ENCODE measurements around the gene MGAT5B.

Gene MGAT5B

DNA sequence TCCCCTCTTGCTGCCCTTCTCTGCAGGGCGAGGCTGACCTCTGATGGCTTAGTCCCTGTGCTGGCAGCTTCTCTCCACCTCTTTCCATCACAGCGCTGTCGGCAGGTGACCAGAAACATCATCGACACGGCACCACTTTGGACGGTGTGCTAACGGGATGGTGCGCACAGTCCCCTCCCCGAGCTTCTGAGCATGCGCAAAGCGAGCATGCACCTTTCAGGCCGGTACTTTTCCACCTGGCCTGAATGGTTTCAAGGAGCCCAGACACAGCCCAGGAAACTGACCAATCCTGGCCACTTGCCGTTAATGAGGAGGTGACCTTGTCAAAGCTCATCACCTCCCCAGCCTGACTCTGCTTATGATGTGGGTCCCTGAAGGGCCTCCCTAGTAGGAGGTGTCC lies 54.8 kb downstream of the MGAT5B start:
- DNase-seq (ENCODE audit: insufficient read length, low spot score) (no peak), FAIRE-seq (no peak)

DNA sequence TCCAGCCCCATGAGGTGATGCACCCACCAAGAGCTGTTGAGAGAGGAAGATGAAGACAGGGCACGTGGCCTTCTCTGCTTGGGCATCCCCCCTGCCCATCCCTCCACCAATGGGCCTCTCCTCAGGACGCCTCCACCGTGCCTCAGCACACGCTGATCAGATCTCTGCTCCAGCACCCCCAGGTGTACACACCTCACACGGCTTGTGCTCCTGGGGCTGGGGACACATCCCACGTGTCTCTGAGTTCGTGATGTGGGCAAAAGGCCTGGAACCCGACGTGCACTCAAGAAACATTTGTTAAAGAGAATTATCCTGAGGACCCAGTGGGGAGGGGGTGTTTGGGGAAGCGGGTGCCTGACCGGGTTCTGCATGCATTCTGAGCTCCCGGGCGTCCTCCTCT lies 55.3 kb downstream of the MGAT5B start:
- FAIRE-seq (no peak), DNase-seq (ENCODE audit: insufficient read length, low spot score) (no peak)

DNA sequence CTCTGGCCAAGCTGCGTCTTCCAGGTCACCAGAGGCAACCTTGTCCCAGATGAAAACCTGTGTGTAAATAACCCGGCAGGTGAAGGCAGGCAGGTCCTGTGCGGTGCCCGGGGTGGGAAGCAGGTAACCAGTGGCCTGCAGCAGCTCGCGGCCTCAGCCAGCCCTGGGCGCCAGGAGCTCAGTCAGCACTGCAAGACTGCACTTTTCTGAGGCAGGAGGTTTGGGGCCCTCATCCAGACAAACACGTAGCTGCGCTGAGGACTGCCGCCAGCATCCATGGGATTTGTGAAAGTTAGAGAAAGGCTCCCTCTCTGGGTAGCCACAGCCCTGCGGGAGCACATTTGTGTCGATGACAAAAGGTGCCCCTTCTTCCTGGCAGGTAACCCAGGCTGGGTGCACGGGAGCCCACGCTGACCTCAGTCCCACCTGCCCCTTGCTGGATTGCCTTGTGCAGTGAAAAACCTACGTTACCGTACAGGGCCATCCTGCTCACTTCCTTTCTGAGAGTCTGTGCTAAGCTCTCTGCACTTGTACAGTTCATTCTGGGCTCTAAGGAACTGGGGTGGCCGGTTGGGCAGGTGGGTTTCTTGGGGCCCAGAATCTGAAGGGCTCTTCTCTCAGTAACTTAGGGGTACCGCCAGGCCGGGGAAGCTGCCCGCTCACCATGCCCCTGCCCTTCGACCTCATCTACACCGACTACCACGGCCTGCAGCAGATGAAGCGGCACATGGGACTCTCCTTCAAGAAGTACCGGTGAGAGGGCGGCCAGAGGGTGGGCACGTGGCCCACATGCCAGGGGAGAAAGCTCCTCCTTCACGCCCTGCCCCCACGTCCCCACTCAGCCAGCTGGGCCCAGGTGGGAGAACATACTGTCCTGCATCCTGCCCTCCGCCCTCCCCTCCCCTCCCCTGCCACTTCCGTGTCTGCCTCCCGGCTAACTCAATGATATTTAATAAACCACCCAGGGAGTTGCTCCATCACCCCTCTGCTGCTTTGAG lies 56.4 kb downstream of the MGAT5B start:
- FAIRE-seq: peak; percentile 51
- DNase-seq (ENCODE audit: insufficient read length, low spot score): no peak

DNA sequence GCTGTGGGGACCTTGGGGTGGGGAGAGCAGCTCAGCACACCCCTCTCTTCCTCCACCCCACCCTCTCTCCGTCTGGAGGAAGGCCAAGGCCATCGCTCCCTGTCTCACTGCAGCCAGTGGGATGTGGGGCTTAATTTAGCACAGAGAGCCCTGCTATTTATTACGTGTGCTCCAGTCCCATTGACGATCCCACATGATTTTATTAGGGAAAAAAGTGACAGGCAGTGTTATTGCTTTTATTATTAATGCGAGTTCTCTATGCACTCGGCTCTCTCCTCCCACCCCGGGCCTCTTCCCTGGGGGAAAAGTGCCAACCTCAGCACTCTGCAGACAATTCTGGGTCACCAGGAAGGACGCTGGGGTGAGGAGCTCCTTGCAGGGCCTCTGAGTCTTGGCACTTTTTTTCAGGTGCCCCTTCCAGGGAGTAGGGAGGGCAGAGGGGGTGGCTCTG lies 57.3 kb downstream of the MGAT5B start:
- DNase-seq (ENCODE audit: insufficient read length, low spot score) (no peak), FAIRE-seq (no peak)

DNA sequence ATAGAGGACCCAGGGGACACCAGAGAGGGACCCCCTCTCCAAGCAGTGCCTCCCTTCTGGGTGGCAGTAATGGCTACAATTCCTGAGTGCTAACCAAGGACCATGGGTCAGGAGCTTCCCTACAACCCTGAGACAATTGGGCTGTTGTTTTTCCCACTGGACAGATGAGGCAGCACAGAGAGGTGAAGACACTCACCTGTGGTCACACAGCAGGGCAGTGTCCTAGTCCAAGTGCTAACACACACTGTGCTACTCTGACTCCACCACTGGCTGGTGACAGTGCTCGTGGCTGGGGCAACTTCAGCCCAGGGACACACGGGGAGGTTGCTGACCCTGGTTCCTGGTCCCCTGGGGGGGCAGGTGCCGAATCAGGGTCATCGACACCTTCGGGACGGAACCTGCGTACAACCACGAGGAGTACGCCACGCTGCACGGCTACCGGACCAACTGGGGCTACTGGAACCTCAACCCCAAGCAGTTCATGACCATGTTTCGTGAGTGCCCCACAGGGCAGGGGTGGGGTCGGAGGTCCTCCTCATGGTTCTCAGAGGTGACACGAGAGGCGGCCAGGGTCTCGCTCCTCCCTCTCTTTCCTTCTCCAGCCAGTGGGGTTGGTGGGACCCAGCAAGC lies 58.1 kb downstream of the MGAT5B start:
- FAIRE-seq: no peak
- DNase-seq (ENCODE audit: insufficient read length, low spot score): no peak

DNA sequence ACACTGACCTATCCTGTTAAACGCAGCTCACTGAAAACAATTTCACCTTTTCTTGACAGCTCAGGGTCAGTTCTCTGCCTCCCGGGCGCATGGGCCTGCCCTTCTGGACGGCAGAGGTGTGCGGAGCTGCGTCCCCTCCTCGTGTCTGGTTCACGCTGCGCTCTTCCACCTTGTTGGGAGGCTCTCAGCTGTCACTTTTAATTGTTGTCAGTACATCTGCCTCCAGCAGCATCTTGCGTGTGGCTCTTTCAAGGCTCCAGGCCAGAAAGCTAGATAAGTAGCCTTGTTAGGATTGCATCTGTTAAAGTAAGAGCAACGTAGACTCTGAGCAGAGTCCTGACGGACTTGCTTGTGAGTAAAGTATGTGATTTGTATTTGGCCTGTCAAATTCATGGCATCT lies 59.4 kb downstream of the MGAT5B start:
- no peak for DNase-seq (ENCODE audit: insufficient read length, low spot score)
- no peak for FAIRE-seq

DNA sequence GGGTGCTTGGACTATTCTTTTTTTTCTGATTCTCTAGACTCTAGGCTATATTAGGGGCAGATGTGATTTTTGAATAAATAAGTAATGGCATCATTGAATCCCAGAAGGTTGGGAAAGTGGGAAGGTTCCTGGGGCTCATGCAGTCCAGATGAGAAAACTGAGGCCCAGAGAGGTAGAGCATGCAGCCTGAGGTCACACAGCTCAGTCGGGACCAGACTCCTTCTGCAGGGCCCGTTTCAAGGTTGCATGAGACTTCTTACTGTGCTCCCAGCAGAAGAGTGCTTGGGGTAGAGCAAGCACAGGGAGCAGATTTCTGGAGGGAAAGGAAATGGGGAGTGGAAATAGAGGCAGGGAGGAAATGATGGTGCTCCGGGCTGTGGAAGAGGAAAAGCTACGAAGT lies 59.8 kb downstream of the MGAT5B start:
- no peak for DNase-seq (ENCODE audit: insufficient read length, low spot score)
- no peak for FAIRE-seq

DNA sequence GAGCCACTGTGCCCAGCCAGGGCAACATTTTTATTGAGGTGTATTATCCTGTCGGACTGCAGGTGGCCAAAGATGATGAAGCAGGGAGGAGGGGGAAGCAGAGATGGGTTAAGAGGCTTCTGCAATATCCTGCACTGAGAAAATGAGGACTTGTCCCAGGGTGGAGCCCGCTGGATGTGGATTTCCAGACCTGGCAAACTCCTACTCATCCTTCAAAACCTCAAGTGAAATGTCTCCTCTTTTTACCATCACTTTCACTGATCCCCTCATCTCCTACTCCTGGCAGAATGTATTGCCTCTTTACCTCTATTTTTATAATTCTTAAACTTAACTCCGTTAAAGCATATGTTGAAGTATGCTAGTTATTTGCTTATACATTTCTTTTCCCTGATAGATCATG lies 60.9 kb downstream of the MGAT5B start:
- no peak for FAIRE-seq
- DNase-seq (ENCODE audit: insufficient read length, low spot score): no peak

DNA sequence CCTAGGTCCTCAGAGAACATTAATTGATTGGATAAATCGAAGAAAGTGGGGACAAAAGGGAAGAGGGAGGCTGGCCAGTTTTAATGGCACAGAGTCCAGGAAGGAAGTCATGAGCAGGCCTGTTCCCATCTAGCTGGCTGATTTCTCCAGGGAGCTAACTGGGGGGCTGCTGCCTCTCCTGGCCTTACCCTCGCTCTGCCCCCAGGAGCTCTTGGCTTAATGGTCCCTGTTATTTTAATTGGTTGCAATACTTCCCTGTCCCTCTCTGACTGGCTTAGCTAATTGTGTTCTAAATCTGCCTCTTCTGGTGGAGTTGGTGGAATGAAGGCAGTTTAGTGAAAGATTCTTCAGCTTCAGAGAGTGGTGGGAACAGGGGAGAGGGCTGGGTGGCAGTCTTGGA lies 61.4 kb downstream of the MGAT5B start:
- DNase-seq (ENCODE audit: insufficient read length, low spot score) (no peak), FAIRE-seq (no peak)

DNA sequence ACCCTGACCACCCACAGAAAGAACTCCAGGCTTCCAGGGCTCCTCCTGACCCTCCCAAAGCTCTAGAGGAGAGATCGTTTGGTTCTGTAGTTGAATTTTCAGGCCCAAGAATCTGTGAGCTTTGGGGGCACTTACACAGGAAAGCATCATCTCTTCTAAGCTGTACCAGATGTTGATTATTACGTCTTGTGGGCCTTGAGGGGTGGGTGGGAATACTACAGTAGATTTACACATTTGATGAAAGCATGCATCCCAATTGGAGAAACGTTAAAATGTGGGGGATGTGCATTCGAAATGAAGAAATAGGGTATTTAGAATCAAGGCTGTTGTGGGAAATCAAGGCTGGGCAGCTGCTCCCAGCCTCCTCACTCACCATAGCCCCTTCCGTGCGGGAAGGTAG lies 61.9 kb downstream of the MGAT5B start:
- DNase-seq (ENCODE audit: insufficient read length, low spot score): no peak
- no peak for FAIRE-seq

DNA sequence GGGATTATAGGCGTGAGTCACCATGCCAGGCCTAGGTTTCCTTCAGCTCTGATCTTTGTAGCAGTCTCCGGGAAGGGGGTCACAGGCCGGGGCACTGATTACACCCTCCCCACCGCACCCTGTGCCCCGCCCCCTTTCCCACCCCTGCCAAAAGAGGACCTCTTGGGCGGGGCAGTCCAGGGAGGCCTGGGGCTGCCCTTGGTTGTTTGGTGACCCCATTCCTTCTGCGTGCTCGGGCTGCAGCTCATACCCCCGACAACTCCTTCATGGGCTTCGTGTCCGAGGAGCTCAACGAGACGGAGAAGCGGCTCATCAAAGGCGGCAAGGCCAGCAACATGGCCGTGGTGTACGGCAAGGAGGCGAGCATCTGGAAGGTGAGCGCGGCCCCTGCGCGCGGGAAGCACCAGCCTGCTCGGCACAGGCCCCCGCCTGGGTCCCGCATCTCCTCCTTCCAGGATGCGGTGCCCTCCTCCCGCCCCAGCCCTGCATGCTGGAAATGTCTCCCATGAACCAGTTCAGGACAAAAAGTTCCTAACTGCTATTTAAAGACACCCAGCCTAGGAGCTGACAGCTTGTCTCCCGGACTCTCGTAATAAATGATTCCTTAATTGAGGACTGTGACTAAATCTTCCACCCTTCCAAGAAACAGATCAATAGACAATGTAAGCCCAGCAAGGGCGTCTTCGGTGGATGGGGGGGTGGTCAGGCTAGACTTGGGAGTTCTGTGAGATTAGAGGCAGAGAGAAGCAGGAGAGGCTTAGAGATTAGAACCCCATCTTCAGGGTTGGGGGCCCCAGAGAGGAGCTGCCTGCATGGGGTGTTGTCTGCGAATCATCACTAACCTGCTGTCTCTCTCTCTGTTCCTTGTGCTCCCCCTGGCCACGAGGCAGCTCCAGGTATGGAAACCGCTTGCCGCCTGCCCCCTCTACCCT lies 64.5 kb downstream of the MGAT5B start:
- FAIRE-seq (no peak), DNase-seq (ENCODE audit: insufficient read length, low spot score) (no peak)

DNA sequence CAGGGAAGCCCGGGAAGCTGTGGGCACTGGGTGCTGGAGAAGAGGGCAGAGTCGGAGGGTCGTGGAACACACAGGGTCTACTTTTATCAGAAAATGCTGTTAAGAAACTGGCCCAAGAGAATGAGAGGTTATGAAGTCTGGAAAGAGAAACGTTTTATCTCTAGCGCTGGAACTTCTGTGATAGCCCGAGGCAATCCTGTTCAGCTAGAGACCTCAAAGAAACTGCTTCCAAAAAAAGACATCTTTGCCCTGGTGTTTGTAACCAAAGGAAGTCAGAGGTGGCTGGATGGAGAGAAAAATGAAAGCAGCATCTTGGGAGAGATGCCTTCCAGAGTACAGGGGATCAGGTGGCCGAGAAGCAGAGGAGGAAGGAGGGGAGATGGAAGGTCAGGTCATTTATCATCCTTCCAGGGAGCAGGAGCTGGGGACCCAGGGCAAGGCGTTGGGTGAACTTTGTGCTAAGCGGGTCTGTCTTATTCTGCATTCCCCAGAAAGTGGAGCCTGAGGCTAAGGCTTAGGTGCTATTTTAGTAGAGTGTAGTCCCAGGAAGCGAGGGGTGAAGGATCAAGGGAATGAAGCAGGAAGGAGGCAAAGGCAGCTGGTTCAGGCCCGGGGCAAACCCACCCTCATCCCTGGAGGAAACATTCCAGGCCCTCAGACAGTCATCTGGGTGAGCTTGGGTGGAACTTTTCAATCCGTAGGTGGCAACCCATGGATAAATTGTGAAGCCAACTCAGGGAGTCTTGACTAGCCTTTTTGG lies 66.5 kb downstream of the MGAT5B start:
- DNase-seq (ENCODE audit: insufficient read length, low spot score) (peak; percentile 57), FAIRE-seq (peak; percentile 86)

DNA sequence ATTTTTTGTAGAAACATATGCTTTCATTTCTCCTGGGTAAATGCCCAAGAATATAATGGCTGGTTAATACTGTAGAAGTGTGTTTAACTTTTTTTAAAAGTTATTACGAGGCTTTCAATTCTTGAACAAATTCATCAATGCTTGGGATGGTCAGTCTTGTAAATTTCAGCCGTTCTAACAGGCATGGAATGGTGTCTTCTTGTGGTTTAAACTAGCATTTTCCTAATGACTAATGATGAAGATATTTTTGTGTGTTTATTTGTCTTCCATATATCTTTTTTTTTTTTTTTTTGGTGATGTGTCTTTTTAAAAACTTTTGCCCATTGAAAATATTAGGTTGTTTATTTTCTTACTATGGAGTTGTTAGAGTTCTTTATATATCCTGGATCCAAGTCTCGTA lies 67.1 kb downstream of the MGAT5B start:
- peak; percentile 53 for DNase-seq (ENCODE audit: insufficient read length, low spot score)
- FAIRE-seq: no peak

DNA sequence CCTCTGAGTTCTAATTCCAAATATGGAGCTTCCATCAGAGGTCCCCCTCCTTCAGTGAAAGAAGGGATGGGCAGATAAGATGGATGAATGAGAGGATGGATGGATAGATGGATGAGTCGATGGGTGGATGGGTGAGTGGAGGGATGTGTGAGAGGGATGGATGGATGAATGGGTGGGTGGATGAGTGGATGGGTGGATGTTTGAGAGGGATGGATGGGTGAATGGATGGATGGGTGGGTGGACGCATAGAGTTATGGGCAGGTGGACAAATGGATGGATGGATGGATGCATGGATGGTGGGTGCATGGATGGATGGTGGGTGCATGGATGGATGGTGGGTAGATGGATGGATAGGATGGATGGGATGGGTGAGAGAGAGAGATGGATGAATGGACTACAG lies 69.0 kb downstream of the MGAT5B start:
- FAIRE-seq (peak; percentile 80), DNase-seq (ENCODE audit: insufficient read length, low spot score) (no peak)

DNA sequence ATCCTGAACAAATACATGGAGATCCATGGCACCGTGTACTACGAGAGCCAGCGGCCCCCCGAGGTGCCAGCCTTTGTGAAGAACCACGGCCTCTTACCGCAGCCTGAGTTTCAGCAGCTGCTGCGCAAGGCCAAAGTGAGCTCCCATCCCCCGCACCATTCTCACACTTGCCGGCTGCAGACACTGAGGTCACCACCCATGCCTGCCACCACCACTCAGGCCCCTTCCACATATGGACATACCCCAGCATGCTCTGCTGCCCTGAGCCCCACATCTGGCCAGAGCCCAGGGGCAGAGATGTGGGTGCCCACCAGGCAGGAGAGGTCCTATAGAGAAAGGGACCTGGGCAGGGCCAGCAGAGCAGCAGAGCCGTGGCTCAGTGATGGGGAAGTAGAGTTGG lies 69.8 kb downstream of the MGAT5B start:
- FAIRE-seq (no peak), DNase-seq (ENCODE audit: insufficient read length, low spot score) (no peak)

DNA sequence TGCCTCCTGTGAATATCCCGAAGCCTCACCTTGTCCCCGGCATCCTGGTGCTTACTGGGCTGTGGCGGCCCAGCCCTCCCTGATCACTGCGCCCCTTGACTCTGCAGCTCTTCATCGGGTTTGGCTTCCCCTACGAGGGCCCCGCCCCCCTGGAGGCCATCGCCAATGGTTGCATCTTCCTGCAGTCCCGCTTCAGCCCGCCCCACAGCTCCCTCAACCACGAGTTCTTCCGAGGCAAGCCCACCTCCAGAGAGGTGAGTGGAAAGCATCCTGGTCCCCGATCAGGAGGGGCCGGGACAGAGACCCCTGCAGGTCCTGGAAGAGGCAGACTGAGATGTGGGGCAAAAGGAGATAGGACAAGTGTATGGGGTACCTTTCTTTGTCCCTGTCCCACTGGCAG lies 72.1 kb downstream of the MGAT5B start:
- no peak for DNase-seq (ENCODE audit: insufficient read length, low spot score)
- FAIRE-seq: no peak

DNA sequence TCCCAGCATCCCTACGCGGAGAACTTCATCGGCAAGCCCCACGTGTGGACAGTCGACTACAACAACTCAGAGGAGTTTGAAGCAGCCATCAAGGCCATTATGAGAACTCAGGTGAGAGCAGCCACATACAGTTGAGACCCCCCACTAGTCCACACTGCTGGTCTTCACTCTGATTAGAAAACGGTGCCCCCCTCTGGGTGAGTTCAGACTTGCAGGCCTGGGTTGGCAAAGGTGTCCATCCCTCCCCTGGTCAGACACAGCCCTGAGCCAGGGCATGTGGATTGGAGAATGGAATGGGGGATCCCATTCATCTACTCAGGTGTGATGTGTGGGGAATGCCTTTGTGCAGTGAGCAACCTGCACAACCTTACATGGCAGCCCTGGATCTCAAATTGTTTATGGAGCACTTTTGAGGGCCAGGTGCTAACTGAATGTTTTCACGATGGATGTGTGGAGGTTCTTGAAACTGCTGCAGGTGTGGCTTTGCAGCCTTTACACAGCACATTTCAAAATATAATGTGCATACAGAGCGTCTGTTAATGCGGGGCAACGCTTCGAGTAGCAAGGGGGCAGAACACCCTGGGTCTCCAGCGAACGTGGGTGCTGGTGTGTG lies 72.6 kb downstream of the MGAT5B start:
- no peak for DNase-seq (ENCODE audit: insufficient read length, low spot score)
- FAIRE-seq: peak; percentile 9

DNA sequence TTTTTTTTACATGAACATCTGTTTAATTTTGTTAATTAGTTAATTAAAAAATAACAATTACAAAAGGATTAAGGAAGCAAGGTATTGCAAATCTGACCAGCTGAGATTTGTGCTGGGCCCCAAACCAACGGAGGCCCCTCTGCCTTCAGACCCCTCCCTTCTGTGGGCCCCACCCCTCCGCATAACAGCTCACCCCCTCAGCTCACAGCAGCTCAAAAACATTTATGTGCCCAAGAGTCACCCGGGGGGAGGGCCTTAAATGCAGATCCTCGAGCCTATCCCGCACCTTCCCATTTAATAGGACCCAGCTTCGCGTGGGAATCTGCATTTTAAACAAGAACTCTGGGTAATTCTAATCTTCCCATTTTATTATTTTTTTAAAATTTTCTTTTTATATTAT lies 75.0 kb downstream of the MGAT5B start:
- DNase-seq (ENCODE audit: insufficient read length, low spot score) (no peak), FAIRE-seq (no peak)

DNA sequence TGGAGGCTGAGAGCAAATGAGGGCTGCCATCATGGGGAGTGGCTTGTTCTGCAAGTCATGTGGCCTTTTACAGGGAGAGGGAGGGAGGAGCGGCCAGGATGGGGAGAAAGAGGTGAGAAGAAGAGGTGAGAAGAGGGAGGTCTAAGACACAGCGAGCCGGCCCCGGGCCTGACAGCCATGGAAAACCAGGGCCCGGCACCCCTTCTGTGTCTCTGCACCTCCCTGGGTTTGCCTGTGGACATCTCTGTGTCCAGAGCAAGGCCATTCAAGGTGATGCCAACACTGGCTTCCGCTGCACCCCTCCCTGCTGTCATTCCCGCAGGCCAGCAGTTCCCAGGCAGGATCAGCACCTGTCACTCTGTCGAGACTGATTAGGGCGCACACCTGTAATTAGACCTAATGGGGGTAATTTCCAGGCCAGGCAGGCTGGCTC lies 75.6 kb downstream of the MGAT5B start:
- FAIRE-seq (no peak), DNase-seq (ENCODE audit: insufficient read length, low spot score) (no peak)

DNA sequence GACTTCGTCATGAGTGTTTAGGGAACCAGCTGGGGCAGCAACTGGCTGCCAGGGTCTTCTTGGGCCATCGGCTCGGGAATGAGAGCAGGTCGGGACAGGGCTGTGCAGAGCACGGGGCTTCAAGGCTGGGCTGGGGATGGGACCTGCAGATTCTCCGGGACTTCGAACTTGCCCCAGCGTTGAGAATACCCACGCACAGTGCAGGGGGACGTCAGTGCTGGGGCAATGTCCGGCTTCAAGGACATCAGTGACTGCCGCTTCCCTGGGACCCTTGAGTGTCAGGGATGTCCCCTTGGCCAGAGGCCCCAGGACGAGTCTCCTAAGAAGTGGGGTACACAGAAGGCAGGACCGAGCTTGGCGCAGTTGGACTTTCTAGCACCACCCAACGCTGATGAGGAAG lies 76.3 kb downstream of the MGAT5B start:
- FAIRE-seq: no peak

More for the DNA sequence above, 76.3 kb downstream of the MGAT5B start:
- no peak for DNase-seq (ENCODE audit: insufficient read length, low spot score)

Measured in HTR-8/SVneo (cell line).